ENCODE data around the gene ARAP3. TPM values are rescaled to one million over a fixed set of nuclear protein-coding genes. Genes with fewer than 3 reads are reported as not detected.

The ARAP3 gene
- total RNA-seq, 1 experiment from 2014 or later, result 15.1 TPM

GRCh38 chr5:141615991-141616720, 65.9 kb downstream of the ARAP3 start (continued):
- TF ChIP-seq MAX (IDR thresholded peaks at IDR 0.05) (no peak), CTCF (IDR thresholded peaks at IDR 0.05 in 2 of 3, conservative IDR thresholded peaks at IDR 0.05 in 1 of 3; ENCODE audit: borderline replicate concordance in 1 of 3, insufficient read depth in 1 of 3, low read depth in 2 of 3, low read length in 2 of 3) (no peak), FOSL1 (IDR thresholded peaks at IDR 0.05; ENCODE audit: low read depth) (no peak), SRF (IDR thresholded peaks at IDR 0.05; ENCODE audit: low read depth) (no peak), POLR2A (IDR thresholded peaks at IDR 0.05; ENCODE audit: borderline replicate concordance, extremely low read depth, insufficient read depth, insufficient read length) (no peak)

GRCh38 chr5:141613344-141613743, 68.7 kb downstream of the ARAP3 start:
- ATAC-seq, result no peak
- ChIA-PET POLR2A (no interaction called here), CTCF (no interaction called here), RAD21 (ENCODE audit: low non-redundant PET in 1 of 2, low total read pairs in 2 of 2, uncharacterized antibody in 2 of 2, unreplicated experiment in 2 of 2) (no interaction called here)
- no peaks in the 10 kb centered on the region for H3K9me3 ChIP-seq (ENCODE audit: control insufficient read depth in 1 of 2, insufficient read depth in 1 of 2, low read depth in 1 of 2, low read length in 2 of 2)
- no peak overlapping the region for H3K9ac ChIP-seq (ENCODE audit: low read length)
- intact Hi-C loops (cut with micrococcal nuclease), result no loop called here
- H3K79me2 ChIP-seq (ENCODE audit: insufficient read depth, low read length), result peaks cover 97% of the 10 kb centered on the region
- no peak overlapping the region for H2AFZ ChIP-seq (ENCODE audit: low read depth, low read length, poor library complexity, severe bottlenecking)
- no peaks in the 10 kb centered on the region for H3K9me2 ChIP-seq (ENCODE audit: insufficient read depth)
- H3K4me2 ChIP-seq (ENCODE audit: low read length), result no peak overlapping the region
- TF ChIP-seq FOSL1 (IDR thresholded peaks at IDR 0.05; ENCODE audit: low read depth) (no peak), EGR1 (IDR thresholded peaks at IDR 0.05; ENCODE audit: low read depth) (no peak), ATF3 (IDR thresholded peaks at IDR 0.05) (no peak), EZH2phosphoT487 (IDR thresholded peaks at IDR 0.05; ENCODE audit: borderline replicate concordance) (no peak), POLR2AphosphoS5 (IDR thresholded peaks at IDR 0.05; ENCODE audit: low read depth, low read length) (no peak), POLR2A (IDR thresholded peaks at IDR 0.05; ENCODE audit: borderline replicate concordance, extremely low read depth, insufficient read depth, insufficient read length) (no peak)
- no peak overlapping the region for H3K4me3 ChIP-seq (replicated peaks in 1 of 2; ENCODE audit: low read depth in 1 of 2, low read length in 2 of 2)
- H3K4me1 ChIP-seq (ENCODE audit: control insufficient read depth in 1 of 2, insufficient read depth in 2 of 2, low read length in 2 of 2), result peaks cover 6 to 17% of the 10 kb centered on the region in 2 experiments
- BruUV-seq (replicated peaks), result no TSS peak
- H3K36me3 ChIP-seq (ENCODE audit: control insufficient read depth in 1 of 2, insufficient read depth in 2 of 2, low read length in 2 of 2), result peaks cover 0 to 9% of the 10 kb centered on the region in 2 experiments; a peak in 1 of 4 replicates
- no peaks in the 10 kb centered on the region for H3K27me3 ChIP-seq (ENCODE audit: insufficient read depth, low read length)
- no peak for DNase-seq (ENCODE audit: low read depth, low spot score)
- H4K20me1 ChIP-seq (ENCODE audit: insufficient read depth), result peaks cover 20% of the 10 kb centered on the region; the same call in 1 of the 2 replicates
- no peak overlapping the region for H3K27ac ChIP-seq (ENCODE audit: low read depth, low read length)
